Endothelial cell of umbilical vein (primary cell): Measurements from ENCODE around the gene VSTM2B.

Source experiments
- CTCF ChIP-seq, 2 donors: IDR thresholded peaks; 1 replicate in 1 of 2; 2 replicates in 1 of 2; pipeline ENCODE4 v1.5.1; 2011; ENCODE audit warnings: low read length in 2 of 2, mild to moderate bottlenecking in 2 of 2, moderate library complexity in 2 of 2, control low read depth in 1 of 2, inconsistent platforms in 1 of 2, low read depth in 1 of 2; ENCODE audit not compliant: insufficient read depth in 1 of 2; ENCODE audit errors: extremely low read depth in 1 of 2
- EZH2 ChIP-seq: IDR thresholded peaks from 2 replicates; pipeline ENCODE4 v1.6.1; 2012; ENCODE audit warnings: borderline replicate concordance, low read depth, mild to moderate bottlenecking, moderate library complexity, low read length, inconsistent platforms; ENCODE audit not compliant: severe bottlenecking
- MAX ChIP-seq: IDR thresholded peaks from 2 replicates; pipeline ENCODE4 v1.6.1; 2011; ENCODE audit not compliant: insufficient read depth, insufficient read length
- MYC ChIP-seq: IDR thresholded peaks from one replicate; pipeline ENCODE4 v1.6.1; 2011; ENCODE audit warnings: mild to moderate bottlenecking, low read depth, low read length
- POLR2A ChIP-seq: IDR thresholded peaks from 2 replicates; pipeline ENCODE4 v1.6.1; 2012; ENCODE audit warnings: low read depth, mild to moderate bottlenecking, control low read depth, low read length
- POLR2AphosphoS5 ChIP-seq: IDR thresholded peaks from 2 replicates; pipeline ENCODE4 v1.6.1; 2012; ENCODE audit warnings: low read depth, mild to moderate bottlenecking, control low read depth, low read length, moderate library complexity; ENCODE audit not compliant: insufficient read depth

- no peak for TF ChIP-seq CTCF (IDR thresholded peaks at IDR 0.05; ENCODE audit: extremely low read depth in 1 of 2, insufficient read depth in 1 of 2, low read depth in 1 of 2, low read length in 2 of 2)
- TF ChIP-seq POLR2A = no peak
- no peak for TF ChIP-seq POLR2AphosphoS5
- no peak for TF ChIP-seq EZH2
- TF ChIP-seq MYC = no peak
- TF ChIP-seq MAX = no peak
These were observed 42.2 kb upstream of the VSTM2B start for GRCh38 chr19:29483641-29483920.
